ENCODE data around the gene IL17A.
"Not testable (repeated sequence)": the region's sequence is repeated elsewhere in the genome, so short reads cannot be mapped to it uniquely, and the experiment has no call there.

The IL17A gene

DNA sequence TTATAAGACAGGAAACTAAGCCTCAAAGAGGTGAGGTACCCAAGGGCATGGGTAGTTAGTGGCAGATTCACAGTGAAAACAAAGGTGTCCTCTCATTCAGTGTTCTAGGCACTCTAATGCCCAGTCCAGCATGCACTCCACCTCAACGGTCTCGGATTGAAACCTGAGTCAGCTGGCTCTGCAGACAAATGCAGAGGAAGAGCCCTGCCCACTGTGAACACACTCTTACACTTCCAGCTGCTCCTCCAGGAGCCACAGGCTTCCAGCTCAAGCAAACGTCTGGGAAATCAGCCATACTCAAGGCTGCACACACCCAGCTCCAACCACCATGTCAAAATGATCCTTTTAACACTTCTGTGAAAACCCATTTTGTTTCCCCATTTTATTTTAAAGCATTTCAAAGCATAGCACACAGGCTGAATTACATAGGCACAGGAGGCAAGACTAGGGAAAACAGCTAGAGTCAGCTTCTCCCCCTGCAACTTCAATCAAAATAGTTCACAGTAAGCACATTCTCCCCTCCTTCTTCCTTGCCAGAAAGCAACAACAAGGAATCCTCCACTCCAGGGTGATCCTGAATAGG is 3.0 kb upstream of the IL17A start:
- TF ChIP-seq, protein P1, sequence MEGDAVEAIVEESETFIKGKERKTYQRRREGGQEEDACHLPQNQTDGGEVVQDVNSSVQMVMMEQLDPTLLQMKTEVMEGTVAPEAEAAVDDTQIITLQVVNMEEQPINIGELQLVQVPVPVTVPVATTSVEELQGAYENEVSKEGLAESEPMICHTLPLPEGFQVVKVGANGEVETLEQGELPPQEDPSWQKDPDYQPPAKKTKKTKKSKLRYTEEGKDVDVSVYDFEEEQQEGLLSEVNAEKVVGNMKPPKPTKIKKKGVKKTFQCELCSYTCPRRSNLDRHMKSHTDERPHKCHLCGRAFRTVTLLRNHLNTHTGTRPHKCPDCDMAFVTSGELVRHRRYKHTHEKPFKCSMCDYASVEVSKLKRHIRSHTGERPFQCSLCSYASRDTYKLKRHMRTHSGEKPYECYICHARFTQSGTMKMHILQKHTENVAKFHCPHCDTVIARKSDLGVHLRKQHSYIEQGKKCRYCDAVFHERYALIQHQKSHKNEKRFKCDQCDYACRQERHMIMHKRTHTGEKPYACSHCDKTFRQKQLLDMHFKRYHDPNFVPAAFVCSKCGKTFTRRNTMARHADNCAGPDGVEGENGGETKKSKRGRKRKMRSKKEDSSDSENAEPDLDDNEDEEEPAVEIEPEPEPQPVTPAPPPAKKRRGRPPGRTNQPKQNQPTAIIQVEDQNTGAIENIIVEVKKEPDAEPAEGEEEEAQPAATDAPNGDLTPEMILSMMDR (IDR thresholded peaks at IDR 0.05; ENCODE audit: low read length, missing control alignments): no peak
- no peak for DNase-seq (ENCODE audit: low read depth)
- H3K4me3 ChIP-seq (replicated peaks; ENCODE audit: low read depth, low read length): no peak overlapping the region

DNA sequence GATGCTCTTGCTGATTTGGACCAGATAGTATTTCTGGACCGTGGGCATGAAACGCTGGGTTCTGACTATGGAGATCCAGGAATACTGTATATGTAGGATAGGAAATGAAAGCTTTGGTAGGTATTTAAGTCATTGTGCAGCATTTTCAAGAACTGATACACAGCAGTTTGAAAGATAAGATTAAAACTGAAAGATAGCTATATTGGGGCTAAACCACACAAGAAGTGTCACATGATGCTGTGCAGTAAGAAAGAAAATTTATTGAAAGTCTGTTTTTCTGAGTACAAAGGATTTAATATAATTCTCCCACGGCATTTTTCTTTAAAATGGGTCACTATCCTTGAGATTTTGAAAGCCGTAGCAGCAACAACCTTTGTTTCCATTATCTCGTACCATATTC is 305 bp downstream of the IL17A start:
- TF ChIP-seq, protein P1 (IDR thresholded peaks at IDR 0.05; ENCODE audit: low read length, missing control alignments): no peak
- no peak overlapping the region for H3K4me3 ChIP-seq (replicated peaks; ENCODE audit: low read depth, low read length)
- DNase-seq (ENCODE audit: low read depth): no peak

DNA sequence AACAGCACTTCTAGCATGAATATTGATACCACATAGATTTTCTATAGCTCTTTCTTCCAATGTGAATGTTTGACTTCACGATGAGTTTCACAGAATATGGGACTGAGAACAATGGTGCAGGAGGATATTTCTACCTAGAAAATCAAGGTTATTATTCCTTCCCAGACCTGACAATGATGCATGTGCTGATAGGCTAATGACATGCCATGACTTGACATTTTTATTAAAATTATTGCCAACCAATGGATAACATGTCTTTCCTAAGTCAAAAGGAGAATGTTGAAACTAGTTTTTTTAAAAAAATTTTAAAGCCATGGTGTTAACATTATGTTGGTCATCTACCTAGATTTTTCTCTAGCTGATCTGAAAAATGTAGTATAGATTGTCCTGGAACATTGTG is 923 bp downstream of the IL17A start:
- DNase-seq (ENCODE audit: low read depth): no peak
- TF ChIP-seq, protein P1 (IDR thresholded peaks at IDR 0.05; ENCODE audit: low read length, missing control alignments): no peak
- no peak overlapping the region for H3K4me3 ChIP-seq (replicated peaks; ENCODE audit: low read depth, low read length)

DNA sequence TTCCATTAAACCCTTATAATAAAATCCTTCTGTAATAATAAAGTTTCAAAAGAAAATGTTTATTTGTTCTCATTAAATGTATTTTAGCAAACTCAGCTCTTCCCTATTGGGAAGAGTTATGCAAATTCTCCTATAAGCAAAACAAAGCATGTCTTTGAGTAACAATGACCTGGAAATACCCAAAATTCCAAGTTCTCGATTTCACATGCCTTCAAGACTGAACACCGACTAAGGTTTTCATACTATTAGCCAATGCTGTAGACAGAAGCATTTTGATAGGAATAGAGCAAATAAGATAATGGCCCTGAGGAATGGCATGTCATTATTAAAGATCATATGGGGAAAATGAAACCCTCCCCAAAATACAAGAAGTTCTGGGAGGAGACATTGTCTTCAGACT is 3.8 kb downstream of the IL17A start:
- H3K4me3 ChIP-seq (replicated peaks; ENCODE audit: low read depth, low read length): no peak overlapping the region
- no peak for DNase-seq (ENCODE audit: low read depth)
- TF ChIP-seq, protein P1 (IDR thresholded peaks at IDR 0.05; ENCODE audit: low read length, missing control alignments): no peak

DNA sequence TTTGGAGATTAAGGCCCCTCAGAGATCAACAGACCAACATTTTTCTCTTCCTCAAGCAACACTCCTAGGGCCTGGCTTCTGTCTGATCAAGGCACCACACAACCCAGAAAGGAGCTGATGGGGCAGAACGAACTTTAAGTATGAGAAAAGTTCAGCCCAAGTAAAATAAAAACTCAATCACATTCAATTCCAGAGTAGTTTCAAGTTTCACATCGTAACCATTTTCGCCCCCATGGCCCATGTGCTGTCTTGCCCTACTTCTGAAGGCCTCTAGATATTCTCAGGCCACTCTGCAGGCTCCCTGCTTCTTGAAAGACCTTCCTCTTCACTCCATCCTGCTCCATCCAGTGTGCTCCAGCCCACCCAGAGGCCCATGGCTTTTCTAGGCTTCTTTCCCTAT is 4.2 kb downstream of the IL17A start:
- TF ChIP-seq, protein P1 (IDR thresholded peaks at IDR 0.05; ENCODE audit: low read length, missing control alignments): no peak
- DNase-seq (ENCODE audit: low read depth): no peak

DNA sequence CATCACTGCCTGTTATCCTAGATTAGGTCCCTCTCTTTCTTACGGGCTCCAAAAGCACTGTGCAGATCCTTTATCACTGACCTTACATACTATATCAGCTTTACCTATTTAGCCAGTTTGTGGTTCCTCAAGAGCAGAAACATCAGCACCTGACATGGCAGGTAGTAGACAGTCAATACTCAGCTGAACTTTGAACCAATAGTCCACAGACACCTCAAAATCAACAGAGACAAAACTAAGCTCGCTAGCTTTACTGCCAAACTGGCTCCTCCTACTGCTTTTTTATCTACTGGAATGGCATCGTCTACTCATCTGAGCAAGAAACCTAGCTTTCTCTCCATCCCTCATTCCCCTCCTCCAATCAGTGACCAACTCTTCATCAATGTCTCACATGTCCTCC is 5.6 kb downstream of the IL17A start:
- TF ChIP-seq, protein P1 (IDR thresholded peaks at IDR 0.05; ENCODE audit: low read length, missing control alignments): no peak
- DNase-seq (ENCODE audit: low read depth): no peak

More for the DNA sequence above, 4.2 kb downstream of the IL17A start:
- H3K4me3 ChIP-seq (replicated peaks; ENCODE audit: low read depth, low read length): no peak overlapping the region

DNA sequence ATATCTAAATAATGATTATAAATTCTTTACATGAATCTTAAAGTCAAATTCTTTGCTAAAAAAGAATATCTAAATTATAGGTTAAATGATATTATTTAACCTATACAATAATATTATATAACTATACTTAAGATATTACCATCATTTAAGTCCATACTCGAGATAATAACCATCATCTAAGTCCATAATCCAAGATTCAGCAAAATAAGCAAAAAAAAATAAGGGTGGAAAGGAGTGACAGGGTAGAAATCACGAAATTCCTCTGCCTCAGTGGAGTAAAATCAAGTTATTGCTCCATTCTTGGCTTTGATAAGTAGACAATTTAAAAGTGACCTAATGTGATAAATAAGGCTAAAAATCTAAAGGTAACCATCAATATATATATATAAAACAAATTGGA is 9.7 kb downstream of the IL17A start:
- no peak for DNase-seq (ENCODE audit: low read depth)
- TF ChIP-seq, protein P1 (IDR thresholded peaks at IDR 0.05; ENCODE audit: low read length, missing control alignments): no peak

More for the DNA sequence above, 5.6 kb downstream of the IL17A start:
- no peak overlapping the region for H3K4me3 ChIP-seq (replicated peaks; ENCODE audit: low read depth, low read length)

DNA sequence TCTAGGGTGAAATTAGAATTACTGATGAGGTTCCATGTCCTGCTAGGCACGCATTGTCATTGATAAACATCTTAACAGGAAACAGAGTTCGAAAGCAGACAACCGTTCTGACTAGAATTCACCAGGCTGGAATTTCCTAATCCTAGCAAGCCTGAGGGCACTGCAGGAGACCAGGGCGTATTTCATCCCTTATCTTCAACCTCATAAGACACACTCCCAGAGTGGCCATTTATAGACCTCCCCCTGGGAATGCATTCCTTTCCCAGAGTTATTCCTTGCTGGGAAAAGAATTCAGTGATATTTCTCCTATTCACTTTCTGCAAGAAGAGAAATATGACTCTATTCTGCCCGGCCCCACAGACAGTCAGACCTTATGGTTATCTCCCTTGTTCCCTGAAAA is 13.9 kb downstream of the IL17A start:
- H3K4me3 ChIP-seq (replicated peaks; ENCODE audit: low read depth, low read length); DNase-seq (ENCODE audit: low read depth): not testable (repeated sequence)

More for the DNA sequence above, 9.7 kb downstream of the IL17A start:
- H3K4me3 ChIP-seq (replicated peaks; ENCODE audit: low read depth, low read length): no peak overlapping the region
